GM18870 (cell line): ENCODE measurements around the gene SLC38A6.

Experiments used
- ATAC-seq: cut with Tn5 transposase; IDR thresholded peaks from one replicate; pipeline ENCODE4 v1.9.1; 2021; ENCODE audit warnings: moderate library complexity; ENCODE audit not compliant: unreplicated experiment

Gene SLC38A6

GRCh38 chr14:60975551-60975950 is 5.5 kb upstream of the SLC38A6 start:
- ATAC-seq, result no peak

GRCh38 chr14:60977847-60978246 is 3.2 kb upstream of the SLC38A6 start:
- no peak for ATAC-seq

- no peak for ATAC-seq
Measured at GRCh38 chr14:60981633-60982455, 799 bp downstream of the SLC38A6 start.

GRCh38 chr14:60984196-60984595 is 3.2 kb downstream of the SLC38A6 start:
- no peak for ATAC-seq

- ATAC-seq, result no peak
Measured at GRCh38 chr14:60986500-60986899, 5.5 kb downstream of the SLC38A6 start.

GRCh38 chr14:60989599-60989998 is 8.6 kb downstream of the SLC38A6 start:
- ATAC-seq, result no peak

GRCh38 chr14:60998617-60999016 is 17.6 kb downstream of the SLC38A6 start:
- ATAC-seq, result no peak

GRCh38 chr14:60999536-60999935 is 18.5 kb downstream of the SLC38A6 start:
- ATAC-seq, result no peak

GRCh38 chr14:61003571-61003970 is 22.5 kb downstream of the SLC38A6 start:
- no peak for ATAC-seq

GRCh38 chr14:61019537-61019936 is 38.5 kb downstream of the SLC38A6 start:
- ATAC-seq, result no peak

- ATAC-seq, result no peak
Measured at GRCh38 chr14:61025251-61026223, 44.5 kb downstream of the SLC38A6 start.

- ATAC-seq, result no peak
Measured at GRCh38 chr14:61026526-61026925, 45.5 kb downstream of the SLC38A6 start.

- ATAC-seq, result no peak
Measured at GRCh38 chr14:61031026-61031425, 50.0 kb downstream of the SLC38A6 start.

- ATAC-seq, result no peak
Measured at GRCh38 chr14:61033054-61033453, 52.0 kb downstream of the SLC38A6 start.

- no peak for ATAC-seq
Measured at GRCh38 chr14:61033855-61034254, 52.8 kb downstream of the SLC38A6 start.

- ATAC-seq, result peak; percentile 93
Measured at GRCh38 chr14:61034416-61035120, 53.5 kb downstream of the SLC38A6 start.

- ATAC-seq, result no peak
Measured at GRCh38 chr14:61037215-61037614, 56.2 kb downstream of the SLC38A6 start.

GRCh38 chr14:61041704-61042103 is 60.7 kb downstream of the SLC38A6 start:
- no peak for ATAC-seq

GRCh38 chr14:61042220-61042619 is 61.2 kb downstream of the SLC38A6 start:
- no peak for ATAC-seq

- no peak for ATAC-seq
Measured at GRCh38 chr14:61043506-61043905, 62.5 kb downstream of the SLC38A6 start.

- ATAC-seq, result no peak
Measured at GRCh38 chr14:61047021-61047420, 66.0 kb downstream of the SLC38A6 start.
